MM.1S (cell line): ENCODE measurements around the gene COL12A1.

ENCODE experiments used
- DNase-seq: peaks from one replicate; pipeline ENCODE4 v3.0.0-alpha.2; 2015
- H2AFZ ChIP-seq: fragments of 300-600 bp; sonication (generic); 2 replicates; pipeline ENCODE4 v1.6.0; 2016; ENCODE audit warnings: antibody characterized with exemption, low read length
- H3F3A ChIP-seq: fragments of 300-600 bp; sonication (generic); 2 replicates; pipeline ENCODE4 v1.6.1; 2016; ENCODE audit warnings: mild to moderate bottlenecking, antibody characterized with exemption, low read length, moderate library complexity, mixed read lengths; ENCODE audit not compliant: insufficient read depth
- H3K27ac ChIP-seq: fragments of 300-600 bp; sonication (generic); 2 replicates; pipeline ENCODE4 v1.5.1; 2016; ENCODE audit warnings: mild to moderate bottlenecking, low read length
- H3K27me3 ChIP-seq: fragments of 300-600 bp; sonication (generic); replicated peaks from 2 replicates; pipeline ENCODE4 v1.6.0; 2016; ENCODE audit warnings: low read length; ENCODE audit not compliant: insufficient read depth
- H3K36me3 ChIP-seq: fragments of 300-600 bp; sonication (generic); replicated peaks from 2 replicates; pipeline ENCODE4 v1.6.1; 2016; ENCODE audit warnings: mild to moderate bottlenecking, low read length, mixed read lengths; ENCODE audit not compliant: insufficient read depth
- H3K4me1 ChIP-seq: fragments of 300-600 bp; sonication (generic); 2 replicates; pipeline ENCODE4 v1.6.1; 2016; ENCODE audit warnings: low read length, mixed read lengths
- H3K4me2 ChIP-seq: fragments of 300-600 bp; sonication (generic); 2 replicates; pipeline ENCODE4 v1.6.0; 2016; ENCODE audit warnings: low read depth, low read length
- H3K4me3 ChIP-seq: fragments of 300-600 bp; sonication (generic); 2 replicates; pipeline ENCODE4 v1.5.1; 2016; ENCODE audit warnings: low read length, mixed read lengths
- H3K79me2 ChIP-seq: fragments of 300-600 bp; sonication (generic); 2 replicates; pipeline ENCODE4 v1.6.1; 2016; ENCODE audit warnings: mixed run types, low read length, mixed read lengths
- H3K9ac ChIP-seq: fragments of 300-600 bp; sonication (generic); 2 replicates; pipeline ENCODE4 v1.6.1; 2016; ENCODE audit warnings: low read length, mixed read lengths
- H3K9me2 ChIP-seq: fragments of 300-600 bp; sonication (generic); replicated peaks from 2 replicates; pipeline ENCODE4 v1.6.1; 2016; ENCODE audit warnings: mild to moderate bottlenecking, low read length, mixed read lengths; ENCODE audit not compliant: insufficient read depth
- H3K9me3 ChIP-seq: fragments of 300-600 bp; sonication (generic); replicated peaks from 2 replicates; pipeline ENCODE4 v1.6.1; 2016; ENCODE audit warnings: mild to moderate bottlenecking, low read length, mixed read lengths; ENCODE audit not compliant: insufficient read depth
- H4K20me1 ChIP-seq: fragments of 300-600 bp; sonication (generic); 2 replicates; pipeline ENCODE4 v1.6.1; 2016; ENCODE audit warnings: mild to moderate bottlenecking, low read length, moderate library complexity, mixed read lengths; ENCODE audit not compliant: insufficient read depth
- CTCF ChIP-seq: fragments of 300-600 bp; sonication (generic); IDR thresholded peaks from 2 replicates; pipeline ENCODE4 v1.5.1; 2016; ENCODE audit warnings: antibody characterized with exemption, low read length, mixed read lengths
- EZH2 ChIP-seq: fragments of 300-600 bp; sonication (generic); optimal IDR thresholded peaks from 2 replicates; pipeline ENCODE3; 2017; ENCODE audit warnings: low read depth, mild to moderate bottlenecking, antibody characterized with exemption, low read length, mixed read lengths
- EZH2phosphoT487 ChIP-seq: fragments of 300-600 bp; sonication (generic); IDR thresholded peaks from 2 replicates; pipeline ENCODE4 v1.6.1; 2018; ENCODE audit warnings: antibody characterized with exemption, low read length

The COL12A1 gene

GRCh38 chr6:75065523-75065922, 140.3 kb downstream of the COL12A1 start:
- no peaks in the 10 kb centered on the region for H3K36me3 ChIP-seq
- H3K4me2 ChIP-seq: no peak overlapping the region
- no peaks in the 10 kb centered on the region for H3K4me1 ChIP-seq
- no peaks in the 10 kb centered on the region for H3K27me3 ChIP-seq
- no peaks in the 10 kb centered on the region for H3K9me3 ChIP-seq
- H3F3A ChIP-seq: no peaks in the 10 kb centered on the region
- no peak for TF ChIP-seq CTCF
- no peak for TF ChIP-seq EZH2phosphoT487
- TF ChIP-seq EZH2: no peak
- no peak overlapping the region for H3K9ac ChIP-seq
- DNase-seq: no peak
- H3K79me2 ChIP-seq: no peaks in the 10 kb centered on the region
- no peak overlapping the region for H3K4me3 ChIP-seq
- no peaks in the 10 kb centered on the region for H4K20me1 ChIP-seq
- H3K27ac ChIP-seq: no peak overlapping the region
- no peak overlapping the region for H2AFZ ChIP-seq
- no peaks in the 10 kb centered on the region for H3K9me2 ChIP-seq

- H3K9ac ChIP-seq: no peak overlapping the region
- TF ChIP-seq EZH2 (no peak), EZH2phosphoT487 (no peak), CTCF (no peak)
- H3F3A ChIP-seq: no peaks in the 10 kb centered on the region
Measured at GRCh38 chr6:75052491-75052890, 153.4 kb downstream of the COL12A1 start.

GRCh38 chr6:75049308-75049707, 156.5 kb downstream of the COL12A1 start:
- Histone ChIP-seq H3K79me2 (no peaks in the 10 kb centered on the region), H3F3A (no peaks in the 10 kb centered on the region), H3K27me3 (no peaks in the 10 kb centered on the region), H4K20me1 (no peaks in the 10 kb centered on the region), H3K9ac (no peak overlapping the region), H3K4me2 (no peak overlapping the region), H3K9me3 (no peaks in the 10 kb centered on the region), H3K27ac (no peak overlapping the region), H3K4me3 (no peak overlapping the region), H3K9me2 (no peaks in the 10 kb centered on the region), H3K36me3 (no peaks in the 10 kb centered on the region), H3K4me1 (no peaks in the 10 kb centered on the region), H2AFZ (no peak overlapping the region)
- TF ChIP-seq EZH2phosphoT487 (no peak), CTCF (no peak), EZH2 (no peak)
- DNase-seq: no peak

More at GRCh38 chr6:75052491-75052890, 153.4 kb downstream of the COL12A1 start:
- no peak overlapping the region for H3K4me3 ChIP-seq
- H3K36me3 ChIP-seq: no peaks in the 10 kb centered on the region
- H3K27me3 ChIP-seq: no peaks in the 10 kb centered on the region
- no peaks in the 10 kb centered on the region for H3K79me2 ChIP-seq
- no peaks in the 10 kb centered on the region for H3K9me3 ChIP-seq
- H3K9me2 ChIP-seq: no peaks in the 10 kb centered on the region
- H2AFZ ChIP-seq: no peak overlapping the region
- no peak for DNase-seq
- H3K27ac ChIP-seq: no peak overlapping the region
- H4K20me1 ChIP-seq: no peaks in the 10 kb centered on the region
- H3K4me1 ChIP-seq: no peaks in the 10 kb centered on the region
- no peak overlapping the region for H3K4me2 ChIP-seq

- H3K27me3 ChIP-seq: no peaks in the 10 kb centered on the region
- H2AFZ ChIP-seq: no peak overlapping the region
- no peak overlapping the region for H3K27ac ChIP-seq
- no peaks in the 10 kb centered on the region for H3K79me2 ChIP-seq
- no peaks in the 10 kb centered on the region for H3K9me3 ChIP-seq
- TF ChIP-seq EZH2phosphoT487 (no peak), EZH2 (no peak), CTCF (no peak)
- H3F3A ChIP-seq: no peaks in the 10 kb centered on the region
- H3K4me2 ChIP-seq: no peak overlapping the region
- H3K9ac ChIP-seq: no peak overlapping the region
- H3K9me2 ChIP-seq: no peaks in the 10 kb centered on the region
- no peaks in the 10 kb centered on the region for H3K4me1 ChIP-seq
- DNase-seq: no peak
- H3K36me3 ChIP-seq: no peaks in the 10 kb centered on the region
- no peak overlapping the region for H3K4me3 ChIP-seq
- H4K20me1 ChIP-seq: no peaks in the 10 kb centered on the region
Measured at GRCh38 chr6:75044846-75045245, 161.0 kb downstream of the COL12A1 start.
